ENCODE measurements around the gene CSTF2. TPM values are rescaled to one million over a fixed set of nuclear protein-coding genes. Genes with fewer than 3 reads are reported as not detected.
"Not testable (repeated sequence)": the region's sequence is repeated elsewhere in the genome, so short reads cannot be mapped to it uniquely, and the experiment has no call there.

Gene CSTF2
- 4.2 TPM for total RNA-seq

GRCh38 chrX:100819837-100820666 is at the start of gene CSTF2:
Gene CSTF2, plus strand, starts transcription at chrX:100820391. Its CDS starts 26 bp downstream, at chrX:100820417.
- Histone ChIP-seq H3K4me1 (ENCODE audit: insufficient read depth, low read length) (peaks cover 10% of the 10 kb centered on the region), H3K4me3 (ENCODE audit: low read length) (peak within 1 kb of the TSS; percentile 71), H3K9me3 (ENCODE audit: low read depth, low read length) (no peaks in the 10 kb centered on the region), H3K27me3 (ENCODE audit: insufficient read depth, low read length) (no peaks in the 10 kb centered on the region)

- not testable (repeated sequence) for H3K9me3 ChIP-seq (ENCODE audit: low read depth, low read length); H3K4me1 ChIP-seq (ENCODE audit: insufficient read depth, low read length); H3K27me3 ChIP-seq (ENCODE audit: insufficient read depth, low read length); H3K4me3 ChIP-seq (ENCODE audit: low read length)
Observed at GRCh38 chrX:100796371-100796770, 23.8 kb upstream of the CSTF2 start.

- H3K27me3 ChIP-seq (ENCODE audit: insufficient read depth, low read length) = no peaks in the 10 kb centered on the region
- H3K4me1 ChIP-seq (ENCODE audit: insufficient read depth, low read length) = no peaks in the 10 kb centered on the region
- H3K9me3 ChIP-seq (ENCODE audit: low read depth, low read length) = no peaks in the 10 kb centered on the region
- H3K4me3 ChIP-seq (ENCODE audit: low read length) = no peak overlapping the region
Observed at GRCh38 chrX:100797359-100797758, 22.8 kb upstream of the CSTF2 start.

- Histone ChIP-seq H3K27me3 (ENCODE audit: insufficient read depth, low read length) (no peaks in the 10 kb centered on the region), H3K4me1 (ENCODE audit: insufficient read depth, low read length) (no peaks in the 10 kb centered on the region), H3K4me3 (ENCODE audit: low read length) (no peak overlapping the region), H3K9me3 (ENCODE audit: low read depth, low read length) (no peaks in the 10 kb centered on the region)
Observed at GRCh38 chrX:100798484-100799214, 21.5 kb upstream of the CSTF2 start.

GRCh38 chrX:100802843-100803242 is 17.3 kb upstream of the CSTF2 start:
- H3K27me3 ChIP-seq (ENCODE audit: insufficient read depth, low read length) = no peaks in the 10 kb centered on the region
- H3K9me3 ChIP-seq (ENCODE audit: low read depth, low read length) = no peaks in the 10 kb centered on the region
- H3K4me1 ChIP-seq (ENCODE audit: insufficient read depth, low read length) = no peaks in the 10 kb centered on the region
- H3K4me3 ChIP-seq (ENCODE audit: low read length) = no peak overlapping the region

- no peaks in the 10 kb centered on the region for H3K4me1 ChIP-seq (ENCODE audit: insufficient read depth, low read length)
Observed at GRCh38 chrX:100804780-100805179, 15.4 kb upstream of the CSTF2 start.

GRCh38 chrX:100808265-100808664 is 11.9 kb upstream of the CSTF2 start:
- H3K4me3 ChIP-seq (ENCODE audit: low read length); H3K9me3 ChIP-seq (ENCODE audit: low read depth, low read length); H3K4me1 ChIP-seq (ENCODE audit: insufficient read depth, low read length); H3K27me3 ChIP-seq (ENCODE audit: insufficient read depth, low read length): not testable (repeated sequence)

More at GRCh38 chrX:100804780-100805179, 15.4 kb upstream of the CSTF2 start:
- no peaks in the 10 kb centered on the region for H3K9me3 ChIP-seq (ENCODE audit: low read depth, low read length)
- no peaks in the 10 kb centered on the region for H3K27me3 ChIP-seq (ENCODE audit: insufficient read depth, low read length)
- H3K4me3 ChIP-seq (ENCODE audit: low read length) = no peak overlapping the region

- Histone ChIP-seq H3K4me3 (ENCODE audit: low read length) (no peak overlapping the region), H3K4me1 (ENCODE audit: insufficient read depth, low read length) (no peaks in the 10 kb centered on the region), H3K27me3 (ENCODE audit: insufficient read depth, low read length) (peaks cover 6% of the 10 kb centered on the region), H3K9me3 (ENCODE audit: low read depth, low read length) (no peaks in the 10 kb centered on the region)
Observed at GRCh38 chrX:100812216-100813158, 7.7 kb upstream of the CSTF2 start.

- peaks cover 6% of the 10 kb centered on the region for H3K27me3 ChIP-seq (ENCODE audit: insufficient read depth, low read length)
- no peaks in the 10 kb centered on the region for H3K9me3 ChIP-seq (ENCODE audit: low read depth, low read length)
- H3K4me1 ChIP-seq (ENCODE audit: insufficient read depth, low read length) = peaks cover 10% of the 10 kb centered on the region
- H3K4me3 ChIP-seq (ENCODE audit: low read length) = no peak overlapping the region
Observed at GRCh38 chrX:100817340-100817739, 2.9 kb upstream of the CSTF2 start.

GRCh38 chrX:100819534-100819836 is 706 bp upstream of the CSTF2 start:
- H3K4me3 ChIP-seq (ENCODE audit: low read length) = peak overlapping the region; percentile 71
- no peaks in the 10 kb centered on the region for H3K9me3 ChIP-seq (ENCODE audit: low read depth, low read length)
- H3K27me3 ChIP-seq (ENCODE audit: insufficient read depth, low read length) = peaks cover 4% of the 10 kb centered on the region
- peaks cover 10% of the 10 kb centered on the region for H3K4me1 ChIP-seq (ENCODE audit: insufficient read depth, low read length)

- Histone ChIP-seq H3K4me3 (ENCODE audit: low read length) (no peak overlapping the region), H3K4me1 (ENCODE audit: insufficient read depth, low read length) (no peaks in the 10 kb centered on the region), H3K9me3 (ENCODE audit: low read depth, low read length) (no peaks in the 10 kb centered on the region), H3K27me3 (ENCODE audit: insufficient read depth, low read length) (no peaks in the 10 kb centered on the region)
Observed at GRCh38 chrX:100829730-100830129, 9.5 kb downstream of the CSTF2 start.

GRCh38 chrX:100830143-100830542 is 10.0 kb downstream of the CSTF2 start:
- Histone ChIP-seq H3K4me3 (ENCODE audit: low read length) (no peak overlapping the region), H3K27me3 (ENCODE audit: insufficient read depth, low read length) (no peaks in the 10 kb centered on the region)

GRCh38 chrX:100830547-100830946 is 10.4 kb downstream of the CSTF2 start:
- Histone ChIP-seq H3K4me1 (ENCODE audit: insufficient read depth, low read length) (no peaks in the 10 kb centered on the region), H3K9me3 (ENCODE audit: low read depth, low read length) (no peaks in the 10 kb centered on the region), H3K4me3 (ENCODE audit: low read length) (no peak overlapping the region), H3K27me3 (ENCODE audit: insufficient read depth, low read length) (no peaks in the 10 kb centered on the region)

More at GRCh38 chrX:100830143-100830542, 10.0 kb downstream of the CSTF2 start:
- Histone ChIP-seq H3K4me1 (ENCODE audit: insufficient read depth, low read length) (no peaks in the 10 kb centered on the region), H3K9me3 (ENCODE audit: low read depth, low read length) (no peaks in the 10 kb centered on the region)

GRCh38 chrX:100831219-100831946 is 11.2 kb downstream of the CSTF2 start:
- no peaks in the 10 kb centered on the region for H3K4me1 ChIP-seq (ENCODE audit: insufficient read depth, low read length)
- no peaks in the 10 kb centered on the region for H3K9me3 ChIP-seq (ENCODE audit: low read depth, low read length)
- no peak overlapping the region for H3K4me3 ChIP-seq (ENCODE audit: low read length)
- no peaks in the 10 kb centered on the region for H3K27me3 ChIP-seq (ENCODE audit: insufficient read depth, low read length)

Data from mononuclear cell (primary cell).